ENCODE measurements around the gene ASB1.
A peak's percentile ranks its signal among the peaks of the same experiment; 100 is the strongest.

The ASB1 gene, protein sequence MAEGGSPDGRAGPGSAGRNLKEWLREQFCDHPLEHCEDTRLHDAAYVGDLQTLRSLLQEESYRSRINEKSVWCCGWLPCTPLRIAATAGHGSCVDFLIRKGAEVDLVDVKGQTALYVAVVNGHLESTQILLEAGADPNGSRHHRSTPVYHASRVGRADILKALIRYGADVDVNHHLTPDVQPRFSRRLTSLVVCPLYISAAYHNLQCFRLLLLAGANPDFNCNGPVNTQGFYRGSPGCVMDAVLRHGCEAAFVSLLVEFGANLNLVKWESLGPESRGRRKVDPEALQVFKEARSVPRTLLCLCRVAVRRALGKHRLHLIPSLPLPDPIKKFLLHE

GRCh38 chr2:238426568-238427434 lies at the start of gene ASB1:
Gene ASB1 (plus strand): TSS chr2:238426927. CDS start chr2:238427071, 144 bp downstream.
- Histone ChIP-seq H4K20me1 (ENCODE audit: insufficient read depth, low read length) (no peaks in the 10 kb centered on the region), H3K36me3 (ENCODE audit: insufficient read depth, low read length) (peaks cover 14% of the 10 kb centered on the region), H3F3A (ENCODE audit: insufficient read depth, low read length) (no peaks in the 10 kb centered on the region), H3K9me2 (ENCODE audit: low read depth, low read length) (no peaks in the 10 kb centered on the region), H3K9me3 (ENCODE audit: low read length) (no peaks in the 10 kb centered on the region), H3K27me3 (ENCODE audit: insufficient read depth, low read length) (0 out of 2 replicates have a peak, but pooled peaks cover 4% of the 10 kb centered on the region), H3K79me2 (ENCODE audit: insufficient read depth, low read length) (peaks cover 42% of the 10 kb centered on the region), H2AFZ (ENCODE audit: low read length) (peak within 1 kb of the TSS; percentile 39; the same call in 1 of the 2 replicates), H3K27ac (ENCODE audit: low read depth, low read length, poor library complexity, severe bottlenecking) (peak within 1 kb of the TSS; percentile 37), H3K9ac (ENCODE audit: low read length) (peak within 1 kb of the TSS; percentile 95), H3K4me2 (ENCODE audit: low read length) (peak within 1 kb of the TSS; percentile 98), H3K4me3 (ENCODE audit: low read depth, low read length, poor library complexity, severe bottlenecking) (peak within 1 kb of the TSS; percentile 93), H3K4me1 (ENCODE audit: insufficient read depth, low read length, severe bottlenecking) (peaks cover 26% of the 10 kb centered on the region)
- TF ChIP-seq EZH2 (IDR thresholded peaks at IDR 0.05; ENCODE audit: borderline replicate concordance, low read length) (no peak), CTCF (IDR thresholded peaks at IDR 0.05; ENCODE audit: low read length) (no peak)

DNA sequence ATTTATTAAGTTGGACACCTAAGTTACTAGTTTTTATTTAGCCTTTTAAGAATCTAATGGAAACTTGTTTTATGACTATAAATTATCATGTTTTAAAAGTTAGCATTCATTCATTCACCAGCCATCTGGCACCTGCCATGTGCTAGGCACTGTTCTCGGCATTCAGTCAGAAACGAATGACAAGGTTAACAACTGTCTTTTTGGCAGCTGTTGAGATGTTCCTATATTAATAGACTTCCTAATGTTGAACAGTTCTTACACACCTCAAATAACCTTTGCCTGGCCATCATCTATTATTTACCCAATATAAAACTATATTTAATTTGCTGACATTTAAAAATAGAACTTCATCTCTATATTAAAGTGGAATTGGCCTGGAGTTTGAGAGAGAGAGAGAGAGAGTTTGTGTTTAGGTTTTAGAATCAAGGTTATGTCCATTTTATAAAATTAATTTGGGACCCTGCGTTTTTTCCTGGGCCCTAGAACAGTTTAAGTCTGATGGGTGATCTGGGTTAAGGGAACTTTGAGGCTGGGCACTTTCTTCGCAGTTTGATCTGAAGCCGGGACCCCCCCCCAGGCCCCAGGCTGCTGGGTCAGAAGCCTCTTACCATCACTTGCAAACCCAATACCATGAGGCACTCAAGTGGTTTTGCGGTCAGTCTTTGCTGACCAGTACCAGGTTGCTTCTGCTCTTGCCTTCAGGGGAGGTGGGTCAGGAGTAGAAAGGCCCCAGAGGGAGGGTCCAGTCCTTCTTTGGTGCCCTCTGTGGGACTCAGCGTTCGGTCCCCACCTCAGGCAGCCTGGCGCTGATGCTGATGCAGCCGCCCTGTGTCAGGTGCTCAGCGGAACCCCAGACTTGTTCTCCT lies 48.3 kb upstream of the ASB1 start:
- no peak overlapping the region for H3K27ac ChIP-seq (ENCODE audit: low read depth, low read length, poor library complexity, severe bottlenecking)
- H4K20me1 ChIP-seq (ENCODE audit: insufficient read depth, low read length) = no peaks in the 10 kb centered on the region
- peaks cover 3% of the 10 kb centered on the region for H3K4me1 ChIP-seq (ENCODE audit: insufficient read depth, low read length, severe bottlenecking)
- no peaks in the 10 kb centered on the region for H3F3A ChIP-seq (ENCODE audit: insufficient read depth, low read length)
- no peaks in the 10 kb centered on the region for H3K27me3 ChIP-seq (ENCODE audit: insufficient read depth, low read length)
- no peak overlapping the region for H2AFZ ChIP-seq (ENCODE audit: low read length)
- peaks cover 3% of the 10 kb centered on the region; the same call in 1 of the 2 replicates for H3K9me3 ChIP-seq (ENCODE audit: low read length)
- no peaks in the 10 kb centered on the region; the same call in 1 of the 2 replicates for H3K36me3 ChIP-seq (ENCODE audit: insufficient read depth, low read length)
- H3K79me2 ChIP-seq (ENCODE audit: insufficient read depth, low read length) = no peaks in the 10 kb centered on the region
- H3K9ac ChIP-seq (ENCODE audit: low read length) = no peak overlapping the region
- no peak overlapping the region for H3K4me2 ChIP-seq (ENCODE audit: low read length)
- H3K4me3 ChIP-seq (ENCODE audit: low read depth, low read length, poor library complexity, severe bottlenecking) = no peak overlapping the region
- H3K9me2 ChIP-seq (ENCODE audit: low read depth, low read length) = no peaks in the 10 kb centered on the region
- TF ChIP-seq CTCF (IDR thresholded peaks at IDR 0.05; ENCODE audit: low read length) (no peak), EZH2 (IDR thresholded peaks at IDR 0.05; ENCODE audit: borderline replicate concordance, low read length) (no peak)

All from OCI-LY1 (cell line).